Small intestine (tissue), 7 donors: ENCODE data around the gene NAA40. TPM values are rescaled to one million over a fixed set of nuclear protein-coding genes. Genes with fewer than 3 reads are reported as not detected.
"Not testable (repeated sequence)": the region's sequence is repeated elsewhere in the genome, so short reads cannot be mapped to it uniquely, and the experiment has no call there.

ENCODE experiments used
- DNase-seq, 2 donors: peaks; one replicate each; pipeline versions ENCODE4 v3.0.0 to v3.0.0-alpha.2; 2013
- FAIRE-seq: peaks from 2 replicates; lab custom pipeline; 2012; peaks lifted over from hg19 to GRCh38; lab: Jason Lieb, UNC
- H3K27ac ChIP-seq, 3 donors: one replicate each; pipeline ENCODE4 v1.5.1; 2013; ENCODE audit warnings: low read length in 2 of 3, mild to moderate bottlenecking in 2 of 3, control low read depth in 1 of 3, inconsistent platforms in 1 of 3, low read depth in 1 of 3, moderate library complexity in 1 of 3
- H3K27me3 ChIP-seq, 3 donors: one replicate each; pipeline ENCODE4 v1.6.1; 2013; ENCODE audit warnings: low read length in 3 of 3, inconsistent platforms in 1 of 3; ENCODE audit not compliant: control insufficient read depth in 3 of 3, insufficient read depth in 3 of 3
- H3K36me3 ChIP-seq, 3 donors: one replicate each; pipeline ENCODE4 v1.6.1; 2013; ENCODE audit warnings: low read length in 3 of 3, inconsistent platforms in 1 of 3, low read depth in 1 of 3, mild to moderate bottlenecking in 1 of 3, moderate library complexity in 1 of 3; ENCODE audit not compliant: control insufficient read depth in 3 of 3, insufficient read depth in 2 of 3
- H3K4me1 ChIP-seq, 3 donors: one replicate each; pipeline ENCODE4 v1.6.1; 2013; ENCODE audit warnings: low read length in 2 of 3, inconsistent platforms in 1 of 3, low read depth in 1 of 3, mild to moderate bottlenecking in 1 of 3, moderate library complexity in 1 of 3; ENCODE audit not compliant: control insufficient read depth in 3 of 3, insufficient read depth in 2 of 3
- H3K4me3 ChIP-seq, 3 donors: one replicate each; pipeline ENCODE4 v1.5.1; 2013; ENCODE audit warnings: low read length in 3 of 3, control low read depth in 1 of 3, inconsistent platforms in 1 of 3, low read depth in 1 of 3, mild to moderate bottlenecking in 1 of 3, moderate library complexity in 1 of 3
- H3K9me3 ChIP-seq, 2 donors: one replicate each; pipeline ENCODE4 v1.6.1; 2013; ENCODE audit warnings: low read depth in 1 of 2, low read length in 1 of 2; ENCODE audit not compliant: control insufficient read depth in 2 of 2, insufficient read depth in 1 of 2
- WGBS, 3 donors: extraction: QIAGEN DNeasy Blood & Tissue Kit; methylation state at CpG; one replicate each; pipeline ENCODE4 v1.1.7; 2013; 5-methylcytosine and 5-hydroxymethylcytosine counted together
- polyA plus RNA-seq, 4 donors: library from polyadenylated mRNA; stranded (reverse) in 3 of 4; unstranded in 1 of 4; fragments of 200-250 nt in 3 of 4; fragments of 120-200 nt in 1 of 4; gene quantifications; one replicate each; pipeline versions ENCODE4 v1.2.1 to v1.2.3, GENCODE V29; 2013
- donor health status: healthy with polysubstance abuse.
- donor health status: control.
- donor health status: control.
- donor health status: Bipolar disorder and iron deficiency.
- donor health status: healthy.

Gene NAA40
- polyA plus RNA-seq, 4 donors: 13.1 to 36.2 (median 18.3) TPM

- Histone ChIP-seq H3K4me3 (no peak overlapping the region), H3K9me3 (no peaks in the 10 kb centered on the region), H3K27ac (peak overlapping the region in 1 of 3 donors; percentile 55), H3K4me1 (no peaks in the 10 kb centered on the region), H3K27me3 (no peaks in the 10 kb centered on the region), H3K36me3 (peaks cover 8 to 69% (median 12%) of the 10 kb centered on the region in 3 donors)
- FAIRE-seq (no peak), DNase-seq (peak in 1 of 2 donors; percentile 31)
- 71 to 82% (median 79%) methylated on average over 20 of the region's 20 CpGs for WGBS, 3 donors
Measured at GRCh38 chr11:63951779-63952536, 13.2 kb downstream of the NAA40 start.

DNA sequence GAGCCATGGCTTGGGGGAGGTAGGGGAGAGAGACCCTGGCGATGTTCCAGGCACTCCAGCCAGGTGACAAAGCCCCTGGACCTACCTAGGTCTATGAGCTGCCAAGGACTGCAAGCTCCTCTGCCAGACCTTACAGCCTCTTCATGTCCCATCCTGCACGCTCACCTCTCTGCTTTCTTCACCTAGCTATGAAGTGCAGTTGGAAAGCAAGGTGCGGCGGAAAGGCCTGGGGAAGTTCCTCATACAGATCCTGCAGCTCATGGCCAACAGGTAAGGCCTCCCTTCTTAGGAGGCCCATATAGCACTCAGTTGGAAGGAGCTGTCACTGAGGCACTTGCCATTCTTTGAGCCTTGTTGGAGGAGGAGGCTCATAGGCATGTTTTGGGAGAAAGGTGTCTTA, 13.8 kb downstream of the NAA40 start:
- WGBS, 3 donors: 92 to 99% (median 93%) methylated on average over 4 of the region's 4 CpGs
- Histone ChIP-seq H3K9me3 (no peaks in the 10 kb centered on the region), H3K4me1 (no peaks in the 10 kb centered on the region), H3K27ac (peak overlapping the region in 1 of 3 donors; percentile 29), H3K27me3 (no peaks in the 10 kb centered on the region), H3K36me3 (peaks cover 8 to 68% (median 12%) of the 10 kb centered on the region in 3 donors), H3K4me3 (no peak overlapping the region)
- DNase-seq (no peak), FAIRE-seq (no peak)

- 43 to 67% (median 55%) methylated on average over 5 of the region's 5 CpGs for WGBS, 3 donors
- Histone ChIP-seq H3K36me3 (peaks cover 8 to 47% (median 9%) of the 10 kb centered on the region in 3 donors), H3K27me3 (no peaks in the 10 kb centered on the region), H3K27ac (no peak overlapping the region), H3K4me1 (peaks cover 0 to 23% (median 0%) of the 10 kb centered on the region in 3 donors), H3K9me3 (no peaks in the 10 kb centered on the region), H3K4me3 (no peak overlapping the region)
- no peak for FAIRE-seq
- DNase-seq: no peak
Measured at GRCh38 chr11:63958008-63958407, 19.2 kb downstream of the NAA40 start.

GRCh38 chr11:63961608-63962412, 23.0 kb downstream of the NAA40 start:
- Histone ChIP-seq H3K4me3 (no peak overlapping the region), H3K9me3 (no peaks in the 10 kb centered on the region), H3K27ac (no peak overlapping the region), H3K36me3 (peaks cover 0 to 13% (median 0%) of the 10 kb centered on the region in 3 donors), H3K4me1 (peaks cover 0 to 23% (median 0%) of the 10 kb centered on the region in 3 donors), H3K27me3 (no peaks in the 10 kb centered on the region)
- peak in 1 of 2 donors; percentile 50 for DNase-seq
- 32 to 37% (median 33%) methylated on average over 16 to 19 of the region's 19 CpGs for WGBS, 3 donors
- FAIRE-seq: no peak

DNA sequence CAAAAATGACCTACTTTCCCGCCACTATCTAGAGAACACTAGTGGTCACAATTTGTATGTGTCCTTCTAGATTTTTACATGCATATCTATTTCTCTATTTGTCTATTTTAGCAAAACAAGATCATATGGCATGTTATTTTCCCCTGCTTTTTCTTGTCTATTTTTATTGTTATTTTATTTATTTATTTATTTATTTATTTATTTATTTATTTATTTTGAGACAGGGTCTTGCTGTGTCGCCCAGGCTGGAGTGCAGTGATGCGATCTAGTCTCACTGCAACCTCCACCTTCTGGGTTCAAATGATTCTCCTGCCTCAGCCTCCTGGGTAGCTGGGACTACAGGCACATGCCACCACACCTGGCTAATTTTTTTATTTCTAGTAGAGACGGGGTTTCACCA, 25.1 kb downstream of the NAA40 start:
- DNase-seq, H3K4me3 ChIP-seq, H3K36me3 ChIP-seq, H3K9me3 ChIP-seq, H3K27ac ChIP-seq, FAIRE-seq, H3K27me3 ChIP-seq: not testable (repeated sequence)
- peaks cover 0 to 12% (median 0%) of the 10 kb centered on the region in 3 donors for H3K4me1 ChIP-seq
- 91 to 95% (median 94%) methylated on average over 4 of the region's 4 CpGs for WGBS, 3 donors

- DNase-seq (peak in 1 of 2 donors; percentile 27), FAIRE-seq (no peak)
- 96 to 100% (median 97%) methylated on average over 1 of the region's 1 CpG for WGBS, 3 donors
- H3K36me3 ChIP-seq: no peaks in the 10 kb centered on the region
- no peak overlapping the region for H3K4me3 ChIP-seq
- no peaks in the 10 kb centered on the region for H3K27me3 ChIP-seq
- H3K9me3 ChIP-seq: no peaks in the 10 kb centered on the region
- H3K27ac ChIP-seq: no peak overlapping the region
- H3K4me1 ChIP-seq: peaks cover 0 to 3% (median 0%) of the 10 kb centered on the region in 3 donors
Measured at GRCh38 chr11:63966444-63966843, 27.6 kb downstream of the NAA40 start.

DNA sequence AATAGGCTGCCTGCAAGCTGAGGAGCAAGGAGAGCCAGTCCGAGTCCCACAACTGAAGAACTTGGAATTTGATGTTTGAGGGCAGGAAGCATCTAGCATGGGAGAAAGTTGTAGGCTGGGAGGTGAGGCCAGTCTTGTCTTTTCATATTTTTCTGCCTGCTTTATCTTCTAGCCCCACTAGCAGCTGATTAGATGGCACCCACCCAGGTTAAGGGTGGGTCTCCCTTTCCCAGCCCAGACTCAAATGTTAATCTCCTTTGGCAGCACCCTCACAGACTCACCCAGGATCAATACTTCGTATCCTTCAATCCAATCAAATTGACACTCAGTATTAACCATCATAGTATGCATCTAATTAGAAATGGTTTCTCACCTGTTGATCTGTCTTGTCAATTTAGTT, 30.7 kb downstream of the NAA40 start:
- Histone ChIP-seq H3K9me3 (peaks cover 0 to 2% of the 10 kb centered on the region in 2 donors), H3K4me3 (no peak overlapping the region), H3K36me3 (no peaks in the 10 kb centered on the region), H3K27me3 (no peaks in the 10 kb centered on the region), H3K27ac (no peak overlapping the region), H3K4me1 (no peaks in the 10 kb centered on the region)
- FAIRE-seq: no peak
- 62 to 78% (median 63%) methylated on average over 2 of the region's 2 CpGs for WGBS, 3 donors
- no peak for DNase-seq

DNA sequence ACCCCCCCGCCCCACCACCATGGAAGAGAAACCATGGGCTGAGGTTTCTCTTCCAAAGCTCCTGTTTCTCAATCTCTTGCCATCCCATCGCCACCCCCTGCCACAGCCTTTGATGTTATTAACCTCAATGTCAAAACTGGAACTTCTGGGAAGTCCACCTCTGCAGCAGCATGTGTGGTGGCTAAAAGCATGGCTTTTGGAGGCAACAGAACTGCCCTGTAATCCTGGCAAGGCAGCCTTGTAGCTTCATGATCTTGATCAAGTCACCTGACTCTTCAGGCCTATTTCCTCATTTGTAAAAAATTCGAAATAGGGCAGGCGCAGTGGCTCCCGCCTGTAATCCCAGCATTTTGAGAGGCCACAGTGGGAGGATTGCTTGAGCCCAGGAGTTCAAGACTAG, 32.1 kb downstream of the NAA40 start:
- Histone ChIP-seq H3K36me3 (peaks cover 0 to 1% (median 0%) of the 10 kb centered on the region in 3 donors), H3K27ac (no peak overlapping the region), H3K27me3 (no peaks in the 10 kb centered on the region), H3K9me3 (peaks cover 0 to 2% of the 10 kb centered on the region in 2 donors), H3K4me1 (peaks cover 0 to 2% (median 1%) of the 10 kb centered on the region in 3 donors), H3K4me3 (no peak overlapping the region)
- no peak for DNase-seq
- FAIRE-seq: no peak
- WGBS, 3 donors: 75 to 84% (median 76%) methylated on average over 5 of the region's 5 CpGs
